HepG2 (cell line): ENCODE measurements around the gene PIGV. TPM values are rescaled to one million over a fixed set of nuclear protein-coding genes. Genes with fewer than 3 reads are reported as not detected.

Experiments used
- ARID5B ChIP-seq: IDR thresholded peaks from 2 replicates; pipeline ENCODE4 v1.4.0; 2020; ENCODE audit warnings: mild to moderate bottlenecking, missing genetic modification reagents
- ATF7 ChIP-seq, 2 experiments: fragments of 450-650 bp in 1 of 2; sonication (generic) in 1 of 2; formaldehyde crosslinking in 1 of 2; IDR thresholded peaks; 2 replicates each; pipeline versions ENCODE4 v1.4.0 to v1.6.1; 2016 to 2020; ENCODE audit warnings: antibody characterized with exemption in 1 of 2, mild to moderate bottlenecking in 1 of 2, missing genetic modification reagents in 1 of 2
- CBFB ChIP-seq: sonication (generic); formaldehyde crosslinking; IDR thresholded peaks from 2 replicates; pipeline ENCODE4 v1.4.0; 2020; ENCODE audit warnings: missing genetic modification reagents
- FOXK1 ChIP-seq: sonication (generic); formaldehyde crosslinking; IDR thresholded peaks from 2 replicates; pipeline ENCODE4 v1.4.0; 2020; ENCODE audit warnings: low read depth, missing genetic modification reagents, borderline replicate concordance
- JARID2 ChIP-seq: sonication (generic); formaldehyde crosslinking; IDR thresholded peaks from 2 replicates; pipeline ENCODE4 v1.8.1; 2023; ENCODE audit warnings: missing genetic modification reagents, inconsistent platforms; ENCODE audit not compliant: insufficient replicate concordance
- KAT7 ChIP-seq: IDR thresholded peaks from 2 replicates; pipeline ENCODE4 v1.6.1; 2018; ENCODE audit warnings: borderline replicate concordance, missing compliant biosample characterization
- KDM3A ChIP-seq: IDR thresholded peaks from 2 replicates; pipeline ENCODE4 v1.6.1; 2018; ENCODE audit warnings: low read depth, missing compliant biosample characterization
- LCORL ChIP-seq, 2 experiments: fragments of 450-650 bp in 1 of 2; sonication (generic) in 1 of 2; formaldehyde crosslinking in 1 of 2; IDR thresholded peaks; 2 replicates each; pipeline versions ENCODE4 v1.5.0 to v1.6.1; 2017 to 2020; ENCODE audit warnings: antibody characterized with exemption in 1 of 2, missing genetic modification reagents in 1 of 2
- MAZ ChIP-seq, 2 experiments: sonication (generic) in 1 of 2; formaldehyde crosslinking in 1 of 2; IDR thresholded peaks; 2 replicates each; pipeline versions ENCODE4 v1.5.0 to v1.6.1; 2012 to 2020; ENCODE audit warnings: low read depth in 2 of 2, mild to moderate bottlenecking in 2 of 2, borderline replicate concordance in 1 of 2, improper control_type of control experiment in 1 of 2, low read length in 1 of 2, missing genetic modification reagents in 1 of 2, moderate library complexity in 1 of 2
- MBNL3 ChIP-seq: fragments of 250-450 bp; sonication (Bioruptor Pico); conservative IDR thresholded peaks from 2 replicates; pipeline ENCODE4 v1.8.0; 2022; ENCODE audit warnings: mild to moderate bottlenecking, inconsistent platforms
- MXD4 ChIP-seq: IDR thresholded peaks from 2 replicates; pipeline ENCODE4 v1.6.1; 2016; ENCODE audit warnings: mild to moderate bottlenecking, missing biosample characterization, missing genetic modification reagents
- TFAP4 ChIP-seq: sonication (generic); IDR thresholded peaks from 2 replicates; pipeline ENCODE4 v1.6.1; 2016; ENCODE audit warnings: low read depth, borderline replicate concordance
- TSC22D2 ChIP-seq: sonication (generic); formaldehyde crosslinking; IDR thresholded peaks from 2 replicates; pipeline ENCODE4 v1.5.1; 2020; ENCODE audit warnings: missing genetic modification reagents, mild to moderate bottlenecking, borderline replicate concordance
- YEATS2 ChIP-seq: sonication (generic); formaldehyde crosslinking; IDR thresholded peaks from 2 replicates; pipeline ENCODE4 v1.4.0; 2020; ENCODE audit warnings: missing genetic modification reagents, borderline replicate concordance
- ZFP36 ChIP-seq: fragments of 150-350 bp; IDR thresholded peaks from 2 replicates; pipeline ENCODE4 v1.6.1; 2018; ENCODE audit warnings: borderline replicate concordance, low read length, low read depth; ENCODE audit not compliant: partially characterized antibody
- ZNF468 ChIP-seq: sonication (generic); formaldehyde crosslinking; IDR thresholded peaks from 2 replicates; pipeline ENCODE4 v1.8.0; 2022; ENCODE audit warnings: mild to moderate bottlenecking, moderate library complexity, missing genetic modification reagents
- ZSCAN9 ChIP-seq: IDR thresholded peaks from 2 replicates; pipeline ENCODE4 v1.6.1; 2016; ENCODE audit warnings: borderline replicate concordance
- polyA plus RNA-seq, 8 experiments: library from polyadenylated mRNA; depleted of rRNA in 3 of 8; stranded (reverse) in 7 of 8; unstranded in 1 of 8; fragments of >200 nt; fragmentation: Illumina TruSeq in 4 of 8; extraction: Trizol in 4 of 8; gene quantifications; 2 replicates each; pipeline versions ENCODE4 v1.2.1 to v1.2.3, GENCODE V29; 2011 to 2016; ENCODE audit warnings: low read depth in 4 of 8, missing spikeins in 1 of 8, mixed read lengths in 1 of 8; ENCODE audit not compliant: insufficient read depth in 1 of 8
- total RNA-seq, 5 experiments: library from RNA; depleted of rRNA; stranded (reverse); fragments of >200 nt; fragmentation: Illumina TruSeq; extraction: Trizol; gene quantifications; 2 replicates each; pipeline ENCODE4 v1.2.3, GENCODE V29; 2016; ENCODE audit warnings: low read depth in 1 of 5
- TF ChIP-seq, protein P1 (sequence below): sonication (generic); formaldehyde crosslinking; IDR thresholded peaks from 2 replicates; pipeline ENCODE4 v1.8.0; 2022; ENCODE audit warnings: missing genetic modification reagents, low read depth, mild to moderate bottlenecking, borderline replicate concordance

PIGV gene
- total and polyA plus RNA-seq, 2 of the 13 experiments (the other 11 are each of a cell fraction or from before 2014, with no cell fraction given), result 13.5 to 22.7 TPM

DNA sequence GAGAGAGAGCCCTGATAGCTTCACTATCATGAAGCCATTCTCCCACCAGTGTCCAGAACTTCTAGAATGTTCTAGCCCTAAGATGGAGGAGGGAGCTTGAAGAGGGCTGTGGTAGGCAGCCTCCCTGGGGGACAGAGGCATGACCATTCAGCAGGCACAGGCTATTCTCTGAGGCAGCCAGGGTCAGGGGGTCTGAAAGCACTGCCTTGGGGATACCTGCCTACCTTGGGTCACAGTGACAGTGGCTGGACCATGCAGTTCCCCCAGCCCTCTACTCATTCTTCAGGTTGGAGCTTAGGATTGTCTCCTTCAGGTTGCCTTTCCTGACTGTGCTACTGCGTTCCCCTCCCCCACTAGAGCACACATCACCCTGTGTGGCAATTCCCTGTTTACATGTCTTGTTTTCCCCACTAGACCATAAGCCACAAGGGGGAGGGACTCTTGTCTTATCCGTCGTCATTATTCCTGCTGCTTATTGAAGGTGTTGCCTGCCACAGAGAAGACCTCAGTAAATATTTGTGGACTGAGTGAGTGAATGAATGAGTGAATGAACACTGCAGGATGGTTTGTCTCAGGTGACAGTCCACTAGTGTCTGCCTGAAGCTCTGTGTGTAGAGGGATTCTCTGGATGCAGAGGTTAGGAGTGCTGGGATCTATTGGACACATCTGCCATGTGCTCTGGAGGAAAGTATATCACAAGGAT, 43.9 kb downstream of the PIGV start (continued):
- TF ChIP-seq ARID5B (CRISPR knock-in tag) (peak; percentile 89), YEATS2 (CRISPR knock-in tag) (no peak), LCORL (IDR thresholded peaks at IDR 0.05) (no peak), LCORL (CRISPR knock-in tag; IDR thresholded peaks at IDR 0.05) (peak; percentile 73), JARID2 (CRISPR knock-in tag) (peak; percentile 34), MAZ (IDR thresholded peaks at IDR 0.05; ENCODE audit: borderline replicate concordance, low read depth, low read length) (no peak), MAZ (CRISPR knock-in tag; IDR thresholded peaks at IDR 0.05; ENCODE audit: low read depth) (no peak), MBNL3 (CRISPR knock-in tag) (no peak), CBFB (CRISPR knock-in tag) (peak; percentile 61; the same call in 1 of the 2 replicates), MXD4 (CRISPR knock-in tag) (peak; percentile 45; the same call in 1 of the 2 replicates), ATF7 (IDR thresholded peaks at IDR 0.05) (peak; percentile 33; the same call in 1 of the 2 replicates), ATF7 (CRISPR knock-in tag; IDR thresholded peaks at IDR 0.05) (peak; percentile 41; the same call in 1 of the 2 replicates), KDM3A (CRISPR knock-in tag) (no peak; the same call in 1 of the 2 replicates), KAT7 (0 out of 2 replicates have a peak, but pooled peaks have one; percentile 64), FOXK1 (CRISPR knock-in tag) (peak; percentile 99), ZNF468 (no peak), TFAP4 (peak; percentile 28; the same call in 1 of the 2 replicates), ZFP36 (no peak), ZSCAN9 (CRISPR knock-in tag) (peak; percentile 89; the same call in 1 of the 2 replicates), TSC22D2 (peak; percentile 33; the same call in 1 of the 2 replicates)
- TF ChIP-seq, protein P1, sequence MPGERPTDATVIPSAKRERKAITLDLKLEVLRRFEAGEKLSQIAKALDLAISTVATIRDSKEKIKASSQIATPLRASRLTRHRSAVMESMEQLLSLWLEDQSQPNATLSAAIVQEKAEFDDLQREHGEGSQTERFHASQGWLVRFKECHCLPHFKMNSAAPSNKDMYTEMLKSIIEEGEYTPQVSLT (CRISPR knock-in tag), result no peak
